ENCODE results near the gene TDRD15. TPM values are rescaled to one million over a fixed set of nuclear protein-coding genes. Genes with fewer than 3 reads are reported as not detected.

The TDRD15 gene
- polyA plus RNA-seq, 1 experiment, result not detected

DNA sequence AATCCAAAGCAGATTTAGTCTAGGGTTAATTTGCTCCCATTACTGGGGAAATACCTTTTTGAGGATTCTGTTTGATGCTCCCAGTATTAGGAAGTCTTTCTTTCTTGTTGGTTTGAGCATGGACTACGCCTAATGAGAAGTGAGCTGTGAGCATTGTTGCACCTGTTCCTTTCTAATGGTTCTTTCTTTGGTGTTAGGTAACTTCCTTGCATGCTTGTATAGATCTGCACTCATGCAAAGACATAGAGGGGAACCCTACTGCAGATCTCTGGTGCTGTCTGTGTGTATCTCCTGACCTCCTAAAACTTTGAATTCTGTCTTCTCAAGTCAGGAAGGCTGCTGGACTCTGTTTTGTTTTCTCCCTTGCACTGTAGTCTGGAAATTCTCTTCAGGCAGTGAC lies 12.8 kb upstream of the TDRD15 start:
- Histone ChIP-seq H3K27me3 (ENCODE audit: control insufficient read depth, insufficient read depth, low read length) (no peaks in the 10 kb centered on the region), H3K4me3 (ENCODE audit: low read depth, low read length) (no peak overlapping the region), H3K36me3 (ENCODE audit: control insufficient read depth, insufficient read depth, low read length) (no peaks in the 10 kb centered on the region)
- DNase-seq (ENCODE audit: low read depth), result no peak
- POLR2A ChIA-PET, result no interaction called here
- no peak for TF ChIP-seq CTCF (IDR thresholded peaks at IDR 0.05; ENCODE audit: insufficient read depth, low read depth, low read length)
- CTCF ChIA-PET, result no interaction called here

- CTCF ChIA-PET, result interaction anchor here (0.5 to 5.1 kb wide), 11 partner anchors 19 to 457 kb away, joined by 3 to 28 read pairs (median 3); partner anchors contain the start of gene APOB
- POLR2A ChIA-PET, result no interaction called here
Observed at GRCh38 chr2:21117688-21118087, 6.1 kb upstream of the TDRD15 start.

GRCh38 chr2:21118302-21118920 lies 5.4 kb upstream of the TDRD15 start:
- CTCF ChIA-PET, result interaction anchor here (1.0 to 5.1 kb wide), 7 partner anchors 30 to 457 kb away, joined by 3 to 28 read pairs (median 3); partner anchors contain the start of gene APOB

More at GRCh38 chr2:21117688-21118087, 6.1 kb upstream of the TDRD15 start:
- H3K36me3 ChIP-seq (ENCODE audit: control insufficient read depth, insufficient read depth, low read length), result no peaks in the 10 kb centered on the region
- no peak overlapping the region for H3K4me3 ChIP-seq (ENCODE audit: low read depth, low read length)
- no peak for DNase-seq (ENCODE audit: low read depth)
- no peaks in the 10 kb centered on the region for H3K27me3 ChIP-seq (ENCODE audit: control insufficient read depth, insufficient read depth, low read length)
- TF ChIP-seq CTCF (IDR thresholded peaks at IDR 0.05; ENCODE audit: insufficient read depth, low read depth, low read length), result no peak

DNA sequence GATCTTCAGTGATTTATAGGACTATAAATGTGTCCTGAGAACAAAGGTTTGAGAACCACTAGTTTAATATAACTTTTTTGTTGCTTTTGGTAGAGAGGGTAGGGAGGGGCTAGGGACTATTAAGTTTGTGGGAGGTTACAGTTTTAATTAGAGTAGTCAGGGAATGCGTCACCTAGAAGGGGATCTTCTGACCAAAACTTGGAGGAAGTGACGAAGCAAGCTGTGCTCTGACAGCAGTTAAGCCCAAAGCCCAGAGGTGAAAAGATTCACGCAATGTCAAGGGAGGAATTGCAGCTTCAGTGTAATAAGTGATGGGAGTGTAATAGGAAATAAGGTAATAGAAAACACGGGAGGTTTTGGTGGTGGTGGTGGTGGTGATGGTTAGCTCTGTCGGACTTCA lies 8.1 kb downstream of the TDRD15 start:
- DNase-seq (ENCODE audit: low read depth), result no peak
- ChIA-PET POLR2A (no interaction called here), CTCF (interaction anchor here (0.6 to 0.9 kb wide), 2 partner anchors 9 to 30 kb away, joined by 3 read pairs; no protein-coding TSS in a partner anchor)
- no peak for TF ChIP-seq CTCF (IDR thresholded peaks at IDR 0.05; ENCODE audit: insufficient read depth, low read depth, low read length)
- no peaks in the 10 kb centered on the region for H3K27me3 ChIP-seq (ENCODE audit: control insufficient read depth, insufficient read depth, low read length)
- H3K4me3 ChIP-seq (ENCODE audit: low read depth, low read length), result no peak overlapping the region
- H3K36me3 ChIP-seq (ENCODE audit: control insufficient read depth, insufficient read depth, low read length), result no peaks in the 10 kb centered on the region

More at GRCh38 chr2:21118302-21118920, 5.4 kb upstream of the TDRD15 start:
- TF ChIP-seq CTCF (IDR thresholded peaks at IDR 0.05; ENCODE audit: insufficient read depth, low read depth, low read length), result peak; percentile 46
- DNase-seq (ENCODE audit: low read depth), result no peak
- H3K27me3 ChIP-seq (ENCODE audit: control insufficient read depth, insufficient read depth, low read length), result no peaks in the 10 kb centered on the region
- POLR2A ChIA-PET, result no interaction called here
- H3K36me3 ChIP-seq (ENCODE audit: control insufficient read depth, insufficient read depth, low read length), result no peaks in the 10 kb centered on the region
- H3K4me3 ChIP-seq (ENCODE audit: low read depth, low read length), result no peak overlapping the region

DNA sequence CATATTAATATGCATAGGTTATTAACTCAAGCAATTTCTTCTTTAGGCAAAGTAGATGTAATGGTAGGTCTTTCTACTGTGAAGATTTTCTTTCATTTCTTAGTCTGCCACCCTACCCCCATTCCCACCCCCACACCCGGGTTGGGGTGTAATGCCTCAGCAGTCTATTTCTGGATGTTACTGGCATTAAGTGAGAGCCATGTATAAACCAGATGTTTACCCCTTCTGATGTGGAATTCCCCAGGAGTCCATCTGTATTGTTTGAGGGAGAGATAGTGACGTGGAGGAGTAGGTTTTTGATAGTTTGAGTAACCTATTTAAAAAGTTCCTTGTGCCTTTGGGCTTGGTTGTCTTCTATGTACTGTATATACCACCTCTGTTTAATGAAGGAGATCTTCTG lies 11.8 kb downstream of the TDRD15 start:
- DNase-seq (ENCODE audit: low read depth), result no peak
- H3K4me3 ChIP-seq (ENCODE audit: low read depth, low read length), result no peak overlapping the region
- CTCF ChIA-PET, result no interaction called here

More for the DNA sequence above, 11.8 kb downstream of the TDRD15 start:
- no peak for TF ChIP-seq CTCF (IDR thresholded peaks at IDR 0.05; ENCODE audit: insufficient read depth, low read depth, low read length)
- H3K36me3 ChIP-seq (ENCODE audit: control insufficient read depth, insufficient read depth, low read length), result no peaks in the 10 kb centered on the region
- POLR2A ChIA-PET, result no interaction called here
- no peaks in the 10 kb centered on the region for H3K27me3 ChIP-seq (ENCODE audit: control insufficient read depth, insufficient read depth, low read length)
